Urothelium cell line (cell line): ENCODE results near the gene IGF2R.
"Not testable (repeated sequence)": the region's sequence is repeated elsewhere in the genome, so short reads cannot be mapped to it uniquely, and the experiment has no call there.

ENCODE experiments used
- DNase-seq: peaks from one replicate; pipeline ENCODE4 v3.0.0; 2011; ENCODE audit warnings: low spot score, mixed read lengths
- FAIRE-seq: peaks from 2 replicates; lab custom pipeline; 2011; peaks lifted over from hg19 to GRCh38; lab: Jason Lieb, UNC

The IGF2R gene

DNA sequence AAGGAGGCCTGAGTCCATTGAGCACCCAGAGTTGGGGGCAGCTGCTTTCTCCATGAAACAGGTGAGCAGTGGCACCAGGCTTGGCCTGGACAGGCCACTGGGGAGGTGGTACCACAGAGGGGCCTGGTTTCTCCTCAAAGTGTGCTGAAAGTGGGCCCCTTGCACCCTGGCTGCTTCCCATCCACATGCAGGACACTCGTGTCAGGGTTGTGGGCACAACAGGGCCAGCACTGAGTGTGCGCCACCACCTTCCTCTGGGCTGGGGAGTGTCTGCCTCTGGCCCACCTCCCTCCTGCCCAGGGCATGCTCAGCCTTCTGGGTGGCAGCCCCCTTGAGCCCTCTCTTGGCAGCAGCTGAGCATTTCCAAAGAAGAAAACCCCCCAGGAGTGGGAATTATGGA, 147.5 kb downstream of the IGF2R start:
- no peak for FAIRE-seq
- no peak for DNase-seq

DNA sequence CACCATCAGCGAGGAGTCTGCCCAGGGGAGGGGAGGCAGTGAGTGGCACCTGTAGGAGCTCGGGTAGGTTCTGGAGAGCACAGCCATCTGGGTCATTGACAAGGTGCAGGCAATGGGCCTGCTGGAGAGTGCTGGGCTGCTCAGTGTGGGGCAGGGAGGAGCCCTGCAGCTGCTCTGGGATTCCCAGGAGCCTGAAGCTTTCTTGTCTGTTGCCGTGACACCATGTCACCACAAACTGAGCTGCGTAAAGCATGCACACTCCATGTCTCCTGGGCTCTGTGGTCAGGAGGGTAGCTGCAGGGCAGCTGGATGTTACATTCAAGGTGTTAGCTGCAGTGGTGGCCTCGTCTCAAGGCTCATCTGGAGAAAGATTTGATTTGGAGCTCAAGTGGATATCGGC, 148.3 kb downstream of the IGF2R start:
- FAIRE-seq, result no peak
- no peak for DNase-seq

GRCh38 chr6:160118620-160119229, 149.8 kb downstream of the IGF2R start:
- no peak for DNase-seq
- no peak for FAIRE-seq

DNA sequence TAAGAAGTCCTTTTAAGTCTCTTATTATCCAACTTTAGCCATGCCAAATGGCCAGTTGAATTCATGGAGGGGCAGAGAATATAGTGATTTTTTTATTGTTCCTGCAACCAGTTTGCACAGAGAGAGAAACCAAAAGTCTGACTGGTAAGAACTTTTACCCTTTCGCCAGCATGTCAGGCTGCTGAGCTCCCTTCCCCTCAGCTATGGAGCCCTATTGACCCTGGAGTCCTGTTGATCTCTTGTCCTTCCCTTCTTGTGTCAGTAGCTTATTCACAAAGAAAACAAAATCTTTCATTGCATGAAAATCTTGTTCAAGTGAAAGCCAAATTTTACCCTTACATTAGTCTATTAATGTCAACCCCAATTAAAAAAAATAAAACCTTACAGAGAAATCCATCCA, 151.2 kb downstream of the IGF2R start:
- FAIRE-seq, result no peak
- no peak for DNase-seq

DNA sequence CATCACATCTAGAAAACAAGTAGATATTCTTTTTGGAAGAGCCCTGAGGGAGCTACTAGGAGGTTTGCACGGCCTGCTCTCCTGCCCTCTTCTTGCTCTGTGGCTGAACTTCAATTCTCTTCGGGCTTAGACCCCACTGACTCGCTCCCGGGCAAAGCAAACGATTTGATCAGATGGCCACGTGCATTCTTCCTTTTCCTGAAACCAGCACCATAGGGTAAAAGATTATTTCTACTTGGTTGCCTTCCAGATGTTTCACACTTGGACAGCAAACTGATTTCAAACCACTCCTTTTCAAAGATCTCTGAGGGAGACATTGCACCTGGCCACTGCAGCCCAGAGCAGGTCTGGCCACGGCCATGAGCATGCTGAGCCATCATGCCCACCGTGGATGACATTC, 152.7 kb downstream of the IGF2R start, which contains the start of gene SLC22A1:
TSS of gene SLC22A1 (plus strand) at position 258 of the 400 bp plus-strand sequence. CDS start at position 379, 121 bp downstream.
- DNase-seq (no peak), FAIRE-seq (no peak)

DNA sequence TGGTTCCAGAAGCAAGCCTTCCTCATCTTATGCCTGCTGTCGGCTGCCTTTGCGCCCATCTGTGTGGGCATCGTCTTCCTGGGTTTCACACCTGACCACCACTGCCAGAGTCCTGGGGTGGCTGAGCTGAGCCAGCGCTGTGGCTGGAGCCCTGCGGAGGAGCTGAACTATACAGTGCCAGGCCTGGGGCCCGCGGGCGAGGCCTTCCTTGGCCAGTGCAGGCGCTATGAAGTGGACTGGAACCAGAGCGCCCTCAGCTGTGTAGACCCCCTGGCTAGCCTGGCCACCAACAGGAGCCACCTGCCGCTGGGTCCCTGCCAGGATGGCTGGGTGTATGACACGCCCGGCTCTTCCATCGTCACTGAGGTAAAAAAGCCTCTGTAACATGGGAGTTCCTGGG, 153.1 kb downstream of the IGF2R start:
- no peak for DNase-seq
- no peak for FAIRE-seq

DNA sequence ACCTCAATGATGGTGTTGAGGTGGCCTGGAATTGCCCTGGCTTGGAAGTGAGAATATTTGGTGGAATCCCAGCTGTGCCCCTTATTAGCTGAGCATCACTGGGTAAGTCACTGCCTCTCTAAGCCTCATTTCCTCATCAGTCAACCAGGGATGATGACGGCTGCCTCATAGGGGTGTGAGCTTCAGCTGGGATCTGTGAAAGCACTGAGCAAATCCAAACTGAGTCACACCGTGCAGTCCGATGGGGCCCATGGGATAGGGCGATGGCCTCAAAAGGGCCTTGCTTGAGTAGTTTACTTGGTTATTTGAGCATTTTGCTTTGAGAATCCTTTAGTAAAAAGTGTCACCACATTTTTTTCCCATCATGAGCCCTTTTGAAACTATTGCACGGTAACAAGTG, 153.9 kb downstream of the IGF2R start:
- FAIRE-seq, result no peak
- DNase-seq, result no peak

DNA sequence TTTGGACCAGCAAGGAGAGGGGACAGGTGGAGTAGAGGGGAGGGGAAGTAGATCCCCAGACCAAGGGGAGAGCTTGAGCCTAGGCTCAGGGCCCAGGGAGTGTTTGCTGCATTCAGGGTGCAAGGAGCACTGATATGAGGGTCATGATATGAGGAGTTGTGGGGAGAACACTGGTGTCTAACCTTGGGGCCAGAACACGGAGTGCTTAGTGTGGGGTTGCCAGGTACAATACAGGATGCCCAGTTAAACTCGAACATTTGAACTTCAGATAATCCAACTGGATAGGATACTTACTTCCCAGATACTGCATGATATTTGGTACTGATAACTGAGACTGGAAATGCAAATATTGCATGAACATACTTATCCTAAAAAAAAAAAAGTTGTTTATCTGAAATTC, 155.1 kb downstream of the IGF2R start:
- no peak for DNase-seq
- FAIRE-seq, result no peak

DNA sequence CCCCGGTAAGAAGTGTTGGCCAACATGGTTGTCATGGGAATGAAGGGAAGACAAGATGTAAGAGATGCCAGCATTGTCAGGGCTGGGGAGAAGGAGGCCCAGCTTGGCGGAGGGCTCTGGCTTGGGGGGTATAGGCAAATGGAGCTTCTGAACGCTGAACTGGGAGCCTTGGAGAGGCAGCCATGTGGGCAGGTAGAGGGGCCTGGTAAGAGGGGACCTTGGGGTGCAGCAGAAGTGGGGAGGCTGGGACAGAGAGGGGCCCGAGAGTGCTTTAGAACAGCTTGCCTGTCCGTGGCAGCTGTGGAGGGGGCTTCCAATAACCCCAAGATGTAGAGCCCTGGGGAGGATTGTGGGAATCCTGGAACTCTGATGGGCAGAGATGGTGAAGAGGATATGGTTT, 155.7 kb downstream of the IGF2R start:
- DNase-seq (no peak), FAIRE-seq (no peak)

DNA sequence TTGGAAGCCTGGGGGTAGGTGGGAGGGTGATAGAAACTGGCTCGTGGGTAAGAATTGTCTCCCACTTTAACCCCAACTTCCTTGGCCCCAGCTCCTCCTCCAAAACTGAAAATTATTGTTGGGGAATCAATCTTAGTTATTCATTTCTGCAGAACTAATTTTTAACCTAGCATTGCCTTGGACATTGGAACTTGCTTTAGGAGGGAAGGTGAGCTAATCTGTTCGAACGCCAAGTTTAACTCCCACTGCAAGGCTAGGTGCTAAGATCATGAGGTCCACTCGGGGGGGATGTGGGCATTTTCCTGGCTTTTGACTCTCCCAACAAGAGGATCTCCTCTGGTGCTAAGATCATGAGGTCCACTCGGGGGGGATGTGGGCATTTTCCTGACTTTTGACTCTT, 156.2 kb downstream of the IGF2R start:
- not testable (repeated sequence) for FAIRE-seq, DNase-seq

GRCh38 chr6:160127270-160128124, 158.6 kb downstream of the IGF2R start:
- no peak for FAIRE-seq
- no peak for DNase-seq

DNA sequence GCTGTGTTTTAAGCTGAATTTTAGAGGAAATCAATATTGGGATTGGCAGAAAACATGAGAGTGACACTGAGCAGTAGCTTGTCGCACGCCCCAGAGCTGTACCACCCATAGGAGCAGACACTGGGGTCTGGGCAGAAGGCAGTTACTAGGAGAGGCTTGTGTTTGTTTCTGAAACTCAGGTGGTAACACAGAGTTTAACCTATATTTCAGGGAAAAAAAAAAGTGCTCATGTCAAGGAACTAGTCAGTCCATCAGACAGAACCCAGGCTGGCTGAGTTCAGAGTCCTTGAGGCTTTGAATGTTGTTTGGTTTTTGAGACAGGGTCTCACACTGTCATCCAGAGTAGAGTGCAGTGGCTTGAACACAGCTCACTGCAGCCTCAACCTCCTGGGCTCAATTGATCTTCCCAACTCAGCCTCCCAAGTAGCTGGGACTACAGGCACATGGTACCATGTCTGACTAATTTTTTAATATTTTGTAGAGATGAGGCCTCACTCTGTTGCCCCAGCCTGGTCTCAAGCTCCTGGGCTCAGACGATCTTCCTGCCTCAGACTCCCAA, 159.3 kb downstream of the IGF2R start:
- FAIRE-seq (no peak), DNase-seq (no peak)

DNA sequence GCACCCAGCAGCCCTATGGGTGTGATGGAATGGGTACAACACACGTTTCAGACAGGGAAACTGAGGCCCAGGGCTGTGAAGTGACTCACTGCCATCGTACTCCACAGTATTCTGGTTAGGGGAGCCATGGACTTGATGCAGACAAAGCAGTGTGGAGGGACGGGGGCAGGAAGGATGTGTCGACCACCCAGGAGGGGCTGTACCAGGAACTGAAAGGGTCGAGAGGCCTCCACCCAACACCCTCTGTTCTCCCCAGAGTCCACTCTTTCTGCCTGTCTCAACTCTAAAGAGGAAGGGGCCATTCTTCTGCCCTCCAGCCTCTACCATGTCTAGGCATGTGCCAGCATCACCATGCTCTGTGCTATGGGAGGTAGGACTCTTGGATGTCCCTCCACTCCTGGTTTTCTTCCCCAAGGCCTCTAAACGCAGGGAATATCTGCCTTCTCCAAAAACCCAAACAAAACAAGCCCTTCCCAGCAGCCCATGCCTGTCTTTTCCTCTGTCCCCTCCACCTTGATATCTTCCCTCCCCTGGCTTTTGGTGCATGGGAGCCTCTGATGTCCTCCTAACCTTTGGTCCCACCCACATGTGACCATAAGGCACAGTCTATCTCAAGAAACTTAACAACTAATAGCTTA, 160.1 kb downstream of the IGF2R start:
- FAIRE-seq (no peak), DNase-seq (no peak)

DNA sequence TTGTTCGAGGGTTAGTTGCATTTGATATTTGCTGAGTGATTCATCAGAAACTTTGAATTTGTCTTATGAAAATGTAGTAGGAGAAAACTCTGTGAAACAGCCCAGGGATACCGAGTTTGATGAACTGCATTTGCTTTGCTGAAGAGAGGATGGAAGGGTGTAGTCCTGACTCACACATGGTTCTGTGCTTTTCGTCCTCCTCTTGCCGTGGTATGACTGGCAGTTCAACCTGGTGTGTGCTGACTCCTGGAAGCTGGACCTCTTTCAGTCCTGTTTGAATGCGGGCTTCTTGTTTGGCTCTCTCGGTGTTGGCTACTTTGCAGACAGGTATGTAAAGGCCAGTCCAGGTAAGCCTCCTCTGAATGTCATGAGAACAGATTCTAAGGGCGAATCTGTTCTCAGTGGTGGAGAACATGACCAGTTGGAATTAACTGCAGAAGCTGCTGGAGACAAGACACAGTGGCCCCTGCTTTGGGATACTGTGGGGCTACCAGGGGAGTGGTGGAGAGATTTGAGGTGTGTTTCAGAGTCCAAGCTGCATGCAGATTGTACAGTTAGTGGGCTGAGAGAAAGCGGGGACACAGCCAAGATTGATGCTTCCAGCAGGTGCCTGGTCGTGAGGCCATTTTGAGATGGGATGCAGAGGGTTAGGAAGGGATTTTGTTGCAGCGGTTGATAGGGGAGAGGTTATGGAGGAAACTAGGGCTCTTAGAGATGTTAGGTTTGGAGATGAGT, 161.2 kb downstream of the IGF2R start:
- DNase-seq, result no peak
- no peak for FAIRE-seq

GRCh38 chr6:160130729-160131484, 162.0 kb downstream of the IGF2R start:
- DNase-seq (no peak), FAIRE-seq (no peak)

DNA sequence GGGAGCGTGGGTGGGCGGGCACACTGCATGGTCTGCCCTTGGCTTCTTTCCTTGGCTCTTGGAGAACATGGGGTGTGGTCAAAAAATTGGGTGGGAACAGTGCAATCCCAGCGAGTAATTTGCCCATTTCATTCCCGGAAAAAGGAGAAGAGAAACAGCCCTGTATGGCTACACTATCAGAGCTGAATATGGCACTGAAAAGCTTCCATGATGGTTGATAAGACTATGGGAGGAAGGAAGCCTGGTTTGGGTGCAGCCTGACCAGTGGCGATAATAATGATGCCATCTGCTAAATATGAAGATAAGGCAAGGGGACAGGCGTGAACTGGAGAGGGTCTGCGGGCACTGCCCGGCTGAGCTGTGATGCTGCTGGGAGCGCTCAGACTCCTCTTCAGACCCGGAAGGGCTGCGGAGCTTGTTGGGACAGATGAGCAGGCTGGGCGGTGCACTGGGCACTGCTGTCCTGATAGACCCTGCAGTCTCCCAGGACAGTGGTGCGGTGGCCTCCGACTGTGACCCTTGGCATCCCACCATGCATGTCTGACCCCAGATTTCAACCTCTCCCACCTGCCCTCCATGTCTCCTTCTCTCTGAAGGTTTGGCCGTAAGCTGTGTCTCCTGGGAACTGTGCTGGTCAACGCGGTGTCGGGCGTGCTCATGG, 162.9 kb downstream of the IGF2R start:
- DNase-seq, result no peak
- FAIRE-seq, result no peak

DNA sequence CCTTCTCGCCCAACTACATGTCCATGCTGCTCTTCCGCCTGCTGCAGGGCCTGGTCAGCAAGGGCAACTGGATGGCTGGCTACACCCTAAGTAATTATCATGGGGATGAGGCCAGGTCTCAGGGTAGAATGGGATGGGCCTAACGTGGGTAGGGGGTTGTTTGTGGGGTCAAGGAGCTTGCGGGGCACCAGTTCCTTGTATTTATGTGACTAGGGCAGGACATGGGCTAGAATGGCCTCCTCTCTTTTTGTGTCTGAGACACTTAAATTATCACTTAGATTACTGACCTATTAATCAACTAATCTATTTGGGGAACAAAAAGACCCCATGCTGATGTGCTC, 163.4 kb downstream of the IGF2R start:
- no peak for FAIRE-seq
- DNase-seq, result no peak

- DNase-seq, result no peak
- no peak for FAIRE-seq
These were observed 164.0 kb downstream of the IGF2R start for GRCh38 chr6:160132776-160133338.
